ENCODE data around the gene PRSS56. TPM values are rescaled to one million over a fixed set of nuclear protein-coding genes. Genes with fewer than 3 reads are reported as not detected.

PRSS56 gene
- total RNA-seq, 1 donor from 2014 or later: not detected

GRCh38 chr2:232521098-232521497 lies 910 bp downstream of the PRSS56 start:
- no peak for TF ChIP-seq CTCF (IDR thresholded peaks at IDR 0.05; ENCODE audit: insufficient read depth, low read length, poor library complexity, severe bottlenecking)
- H3K36me3 ChIP-seq (ENCODE audit: control insufficient read depth, insufficient read depth, low read length): no peaks in the 10 kb centered on the region
- no peak overlapping the region for H3K4me3 ChIP-seq (ENCODE audit: low read depth, low read length)
- no peak for DNase-seq (ENCODE audit: low read depth)
- peaks cover 73% of the 10 kb centered on the region for H3K27me3 ChIP-seq (ENCODE audit: control insufficient read depth, insufficient read depth, low read length)

GRCh38 chr2:232521959-232522622 lies 1.9 kb downstream of the PRSS56 start:
- H3K27me3 ChIP-seq (ENCODE audit: control insufficient read depth, insufficient read depth, low read length): peaks cover 77% of the 10 kb centered on the region
- no peaks in the 10 kb centered on the region for H3K36me3 ChIP-seq (ENCODE audit: control insufficient read depth, insufficient read depth, low read length)
- H3K4me3 ChIP-seq (ENCODE audit: low read depth, low read length): no peak overlapping the region
- peak; percentile 24 for TF ChIP-seq CTCF (IDR thresholded peaks at IDR 0.05; ENCODE audit: insufficient read depth, low read length, poor library complexity, severe bottlenecking)
- no peak for DNase-seq (ENCODE audit: low read depth)

- Histone ChIP-seq H3K36me3 (ENCODE audit: control insufficient read depth, insufficient read depth, low read length) (no peaks in the 10 kb centered on the region), H3K4me3 (ENCODE audit: low read depth, low read length) (no peak overlapping the region), H3K27me3 (ENCODE audit: control insufficient read depth, insufficient read depth, low read length) (peaks cover 77% of the 10 kb centered on the region)
- DNase-seq (ENCODE audit: low read depth): no peak
- no peak for TF ChIP-seq CTCF (IDR thresholded peaks at IDR 0.05; ENCODE audit: insufficient read depth, low read length, poor library complexity, severe bottlenecking)
These were observed 2.6 kb downstream of the PRSS56 start for GRCh38 chr2:232522623-232523401.

GRCh38 chr2:232523402-232523681 lies 3.2 kb downstream of the PRSS56 start:
- no peaks in the 10 kb centered on the region for H3K36me3 ChIP-seq (ENCODE audit: control insufficient read depth, insufficient read depth, low read length)
- no peak for DNase-seq (ENCODE audit: low read depth)
- peaks cover 82% of the 10 kb centered on the region for H3K27me3 ChIP-seq (ENCODE audit: control insufficient read depth, insufficient read depth, low read length)
- H3K4me3 ChIP-seq (ENCODE audit: low read depth, low read length): no peak overlapping the region
- TF ChIP-seq CTCF (IDR thresholded peaks at IDR 0.05; ENCODE audit: insufficient read depth, low read length, poor library complexity, severe bottlenecking): no peak

- peak; percentile 38 for TF ChIP-seq CTCF (IDR thresholded peaks at IDR 0.05; ENCODE audit: insufficient read depth, low read length, poor library complexity, severe bottlenecking)
- DNase-seq (ENCODE audit: low read depth): no peak
- Histone ChIP-seq H3K27me3 (ENCODE audit: control insufficient read depth, insufficient read depth, low read length) (peaks cover 80% of the 10 kb centered on the region), H3K4me3 (ENCODE audit: low read depth, low read length) (peak overlapping the region; percentile 12), H3K36me3 (ENCODE audit: control insufficient read depth, insufficient read depth, low read length) (no peaks in the 10 kb centered on the region)
These were observed 3.8 kb downstream of the PRSS56 start for GRCh38 chr2:232523682-232524597.

Measured in kidney epithelial cell (primary cell).